Rectal smooth muscle tissue (tissue), 1 donor: ENCODE results near the gene NACC1.

ENCODE experiments used
- H3K27ac ChIP-seq: one replicate; pipeline ENCODE4 v1.7.0; 2013; ENCODE audit warnings: low read depth, low read length, inconsistent platforms
- H3K27me3 ChIP-seq: one replicate; pipeline ENCODE4 v1.7.0; 2013; ENCODE audit warnings: low read length; ENCODE audit not compliant: control insufficient read depth, insufficient read depth
- H3K36me3 ChIP-seq: one replicate; pipeline ENCODE4 v1.7.0; 2013; ENCODE audit warnings: low read length; ENCODE audit not compliant: control insufficient read depth, insufficient read depth
- H3K4me1 ChIP-seq: one replicate; pipeline ENCODE4 v1.7.0; 2013; ENCODE audit warnings: low read length; ENCODE audit not compliant: control insufficient read depth, insufficient read depth
- H3K4me3 ChIP-seq: one replicate; pipeline ENCODE4 v1.7.0; 2013; ENCODE audit warnings: low read length
- H3K9ac ChIP-seq: one replicate; pipeline ENCODE4 v1.7.0; 2013; ENCODE audit warnings: low read length

The NACC1 gene

GRCh38 chr19:13104360-13104847, 13.7 kb upstream of the NACC1 start:
- peaks cover 8% of the 10 kb centered on the region for H3K36me3 ChIP-seq
- peak overlapping the region; percentile 54 for H3K4me3 ChIP-seq
- peak overlapping the region; percentile 21 for H3K9ac ChIP-seq
- peaks cover 10% of the 10 kb centered on the region for H3K4me1 ChIP-seq
- no peaks in the 10 kb centered on the region for H3K27me3 ChIP-seq
- H3K27ac ChIP-seq, result no peak overlapping the region

- Histone ChIP-seq H3K27ac (no peak overlapping the region), H3K9ac (peak overlapping the region; percentile 21), H3K36me3 (peaks cover 12% of the 10 kb centered on the region), H3K27me3 (no peaks in the 10 kb centered on the region), H3K4me3 (peak overlapping the region; percentile 54), H3K4me1 (peaks cover 10% of the 10 kb centered on the region)
These were observed 13.0 kb upstream of the NACC1 start for GRCh38 chr19:13104848-13105711.

- Histone ChIP-seq H3K9ac (no peak overlapping the region), H3K4me3 (no peak overlapping the region), H3K36me3 (peaks cover 15% of the 10 kb centered on the region), H3K27ac (no peak overlapping the region), H3K4me1 (no peaks in the 10 kb centered on the region), H3K27me3 (no peaks in the 10 kb centered on the region)
These were observed 8.5 kb upstream of the NACC1 start for GRCh38 chr19:13109361-13110098.

DNA sequence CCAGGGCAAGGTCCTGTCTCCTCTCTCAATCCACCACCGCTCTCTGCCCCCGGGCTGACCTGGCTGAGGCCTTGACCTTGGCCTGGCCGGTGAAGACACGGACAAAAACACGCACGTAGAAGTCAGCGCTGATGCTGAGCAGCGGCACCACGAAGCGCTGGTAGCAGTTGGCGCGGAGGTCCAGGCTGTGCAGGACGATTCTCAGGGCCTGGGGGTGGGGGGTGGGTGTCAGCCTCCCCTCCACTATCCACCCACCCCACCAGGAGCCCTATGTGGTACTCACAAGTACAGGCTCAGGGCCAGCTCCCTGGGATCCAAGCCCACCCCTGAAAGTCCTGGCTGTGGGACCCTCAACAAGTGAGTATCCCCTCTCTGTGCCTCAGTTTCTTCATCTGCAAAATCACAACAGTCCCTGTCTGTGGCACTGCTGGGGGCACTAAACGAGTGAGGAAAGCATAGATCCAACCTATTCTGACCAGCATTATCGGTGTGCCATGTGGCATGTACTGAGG, 7.9 kb upstream of the NACC1 start:
- H3K36me3 ChIP-seq, result peaks cover 15% of the 10 kb centered on the region

DNA sequence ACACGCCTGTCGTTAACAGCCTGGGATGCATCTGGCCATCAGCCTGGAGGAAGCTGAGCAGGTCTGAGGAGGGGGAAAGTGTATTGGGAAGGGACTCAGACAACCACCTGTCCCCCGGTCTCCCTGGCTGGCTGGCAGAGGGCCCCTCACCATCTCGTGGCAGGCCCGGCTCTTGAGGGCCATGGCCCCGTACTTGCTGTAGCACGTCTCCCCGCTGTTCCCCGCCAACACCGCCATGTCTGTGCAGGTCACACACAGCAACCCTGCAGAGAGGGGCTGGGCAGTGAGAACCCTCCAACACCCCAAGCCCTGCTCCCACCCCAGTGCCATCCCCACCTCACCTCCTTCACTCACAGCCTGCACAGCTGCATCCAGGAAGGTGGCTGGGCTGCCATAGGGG, 5.5 kb upstream of the NACC1 start:
- no peak overlapping the region for H3K27ac ChIP-seq
- no peak overlapping the region for H3K4me3 ChIP-seq
- peaks cover 13% of the 10 kb centered on the region for H3K36me3 ChIP-seq
- H3K9ac ChIP-seq, result no peak overlapping the region
- H3K27me3 ChIP-seq, result no peaks in the 10 kb centered on the region
- peaks cover 5% of the 10 kb centered on the region for H3K4me1 ChIP-seq

More for the DNA sequence above, 7.9 kb upstream of the NACC1 start:
- no peak overlapping the region for H3K27ac ChIP-seq
- no peaks in the 10 kb centered on the region for H3K27me3 ChIP-seq
- no peak overlapping the region for H3K9ac ChIP-seq
- H3K4me3 ChIP-seq, result no peak overlapping the region
- H3K4me1 ChIP-seq, result no peaks in the 10 kb centered on the region

GRCh38 chr19:13115936-13116281, 2.2 kb upstream of the NACC1 start:
- H3K27ac ChIP-seq, result no peak overlapping the region
- no peaks in the 10 kb centered on the region for H3K36me3 ChIP-seq

DNA sequence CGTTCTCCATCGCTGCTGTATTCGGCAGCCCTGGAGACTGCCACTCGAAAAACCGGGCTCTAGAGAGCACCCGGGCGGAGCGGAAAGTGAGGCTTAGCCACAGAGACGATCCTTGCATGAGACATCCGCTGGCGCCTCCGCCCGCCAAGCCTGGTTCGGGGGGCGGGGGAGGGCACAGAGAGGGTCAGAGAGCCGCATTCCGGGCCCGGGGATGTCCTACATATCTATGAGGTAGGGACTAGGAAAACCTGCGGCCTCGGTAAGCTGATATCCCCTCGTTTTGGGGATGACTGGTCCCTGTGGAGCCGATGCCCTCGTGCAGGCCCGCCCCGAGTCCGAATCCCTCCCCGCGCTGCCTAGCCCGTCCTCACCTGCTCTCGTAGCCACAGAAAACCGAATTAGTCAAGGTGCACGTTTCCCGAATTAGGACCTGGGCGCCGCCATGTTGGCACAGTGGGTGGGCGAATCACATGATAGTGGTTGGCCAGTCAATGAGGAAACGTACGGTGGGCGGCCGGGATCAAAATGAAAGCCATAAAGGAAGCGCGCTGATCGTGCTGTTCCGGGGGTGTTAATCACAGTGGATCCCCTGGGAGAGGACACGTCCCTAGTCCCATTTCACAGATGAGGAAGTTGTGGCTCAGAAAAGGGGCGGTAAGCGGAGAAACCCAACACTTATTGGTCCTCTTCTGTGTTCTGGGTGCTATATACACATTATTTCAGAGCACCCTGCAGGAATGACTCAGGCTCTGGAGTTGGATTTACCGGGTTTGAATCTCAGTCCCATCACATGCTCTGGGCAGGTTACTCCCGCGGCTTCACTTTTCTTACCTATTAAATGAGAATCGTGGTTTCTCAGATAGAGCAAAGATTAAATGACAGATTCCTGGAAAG, 1.5 kb upstream of the NACC1 start, which contains the start of gene TRMT1:
Gene TRMT1 (minus strand): TSS at position 459 of the 894 bp plus-strand sequence. CDS start 341 bp downstream, at position 118.
- Histone ChIP-seq H3K4me3 (peak within 1 kb of the TSS; percentile 95), H3K4me1 (peaks cover 13% of the 10 kb centered on the region), H3K27ac (peak within 1 kb of the TSS; percentile 65), H3K27me3 (no peaks in the 10 kb centered on the region), H3K36me3 (no peaks in the 10 kb centered on the region), H3K9ac (peak within 1 kb of the TSS; percentile 49)

More at GRCh38 chr19:13115936-13116281, 2.2 kb upstream of the NACC1 start:
- Histone ChIP-seq H3K4me1 (peaks cover 13% of the 10 kb centered on the region), H3K9ac (peak overlapping the region; percentile 49), H3K27me3 (no peaks in the 10 kb centered on the region), H3K4me3 (peak overlapping the region; percentile 95)

DNA sequence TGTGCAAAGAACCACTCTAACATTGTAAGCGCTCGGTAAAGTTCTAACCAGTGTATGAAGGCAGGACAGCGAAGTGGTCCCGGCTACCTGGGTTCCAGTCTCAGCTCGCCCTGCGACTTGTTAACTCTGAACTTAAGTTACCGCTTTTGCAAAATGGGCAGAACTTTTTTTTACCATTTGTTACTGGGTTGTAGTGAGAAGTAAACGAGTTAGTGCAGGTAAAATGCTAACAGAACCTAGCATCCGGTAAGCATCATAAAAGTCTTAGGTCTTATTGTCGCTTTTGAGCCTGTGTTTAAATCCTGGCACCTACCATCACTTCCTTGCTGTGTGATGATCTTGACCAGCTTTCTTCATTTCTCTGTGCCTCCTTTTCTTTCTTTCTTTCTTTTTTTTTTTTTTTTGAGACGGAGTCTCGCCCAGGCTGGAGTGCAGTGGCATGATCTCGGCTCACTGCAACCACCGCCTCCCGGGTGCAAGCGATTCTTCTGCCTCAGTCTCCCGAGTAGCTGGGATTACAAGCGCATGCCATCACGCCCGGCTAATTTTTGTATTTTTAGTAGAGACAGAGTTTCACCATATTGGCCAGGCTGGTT, 790 bp upstream of the NACC1 start:
- peaks cover 13% of the 10 kb centered on the region for H3K4me1 ChIP-seq

DNA sequence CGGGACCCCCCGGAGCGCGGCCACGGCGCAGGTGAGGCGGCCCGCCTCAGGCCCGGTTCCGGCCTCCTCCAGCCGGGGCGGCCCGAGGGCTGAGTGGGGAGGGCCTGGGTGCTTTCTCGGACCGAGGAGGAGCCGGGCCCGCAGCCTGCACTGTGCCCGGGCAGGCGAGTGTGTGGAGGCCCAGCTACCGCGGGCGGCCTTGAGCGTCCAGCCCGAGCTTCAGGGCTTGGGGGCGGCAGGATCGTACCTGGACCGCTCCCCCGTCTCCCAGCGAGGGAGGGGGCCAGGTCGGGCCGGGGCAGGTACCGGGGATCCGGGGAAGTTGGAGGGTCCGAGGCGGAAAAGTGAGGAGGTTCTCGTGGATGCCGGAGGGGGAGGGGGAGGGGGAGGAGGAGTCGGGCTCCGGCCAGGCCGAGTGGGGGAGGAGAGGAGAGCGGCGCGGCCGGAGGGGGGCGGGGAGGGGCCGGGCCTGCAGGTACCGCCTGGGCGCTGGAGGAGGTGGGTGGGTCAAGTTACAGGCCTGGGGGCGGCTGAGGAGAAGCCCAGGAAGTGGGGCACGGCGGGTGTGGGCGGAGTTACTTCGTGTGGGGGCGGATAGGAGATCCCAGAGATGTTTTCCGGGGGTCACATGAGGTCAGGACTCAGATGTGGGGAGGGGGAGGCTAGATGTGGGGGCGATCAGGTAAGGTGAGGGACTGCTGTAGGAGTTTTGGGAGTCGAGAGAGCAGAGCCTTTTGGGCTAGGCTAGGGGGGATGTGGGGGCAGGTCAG, 545 bp downstream of the NACC1 start:
- no peaks in the 10 kb centered on the region for H3K27me3 ChIP-seq
- peak overlapping the region; percentile 67 for H3K4me3 ChIP-seq
- peak overlapping the region; percentile 27 for H3K9ac ChIP-seq
- peaks cover 13% of the 10 kb centered on the region for H3K4me1 ChIP-seq
- H3K36me3 ChIP-seq, result no peaks in the 10 kb centered on the region
- H3K27ac ChIP-seq, result no peak overlapping the region

More for the DNA sequence above, 790 bp upstream of the NACC1 start:
- Histone ChIP-seq H3K4me3 (peak overlapping the region; percentile 95), H3K9ac (no peak overlapping the region), H3K36me3 (no peaks in the 10 kb centered on the region), H3K27me3 (no peaks in the 10 kb centered on the region), H3K27ac (peak overlapping the region; percentile 68)

- Histone ChIP-seq H3K27me3 (no peaks in the 10 kb centered on the region), H3K4me1 (peaks cover 13% of the 10 kb centered on the region), H3K4me3 (peak overlapping the region; percentile 25), H3K9ac (no peak overlapping the region), H3K36me3 (no peaks in the 10 kb centered on the region), H3K27ac (no peak overlapping the region)
These were observed 1.6 kb downstream of the NACC1 start for GRCh38 chr19:13119627-13120026.

- H3K27ac ChIP-seq, result no peak overlapping the region
- no peaks in the 10 kb centered on the region for H3K36me3 ChIP-seq
- H3K27me3 ChIP-seq, result no peaks in the 10 kb centered on the region
- H3K4me1 ChIP-seq, result peaks cover 13% of the 10 kb centered on the region
- H3K4me3 ChIP-seq, result no peak overlapping the region
- no peak overlapping the region for H3K9ac ChIP-seq
These were observed 2.0 kb downstream of the NACC1 start for GRCh38 chr19:13120031-13120430.
